ENCODE data around the gene C7orf57. TPM values are rescaled to one million over a fixed set of nuclear protein-coding genes. Genes with fewer than 3 reads are reported as not detected.
"Not testable (repeated sequence)": the region's sequence is repeated elsewhere in the genome, so short reads cannot be mapped to it uniquely, and the experiment has no call there.

C7orf57 gene
- 0.10 TPM for polyA plus RNA-seq (2013, experiment 1 of 2; ENCODE audit: insufficient read length)
- polyA plus RNA-seq (2013, experiment 2 of 2; ENCODE audit: insufficient read length), result 0.19 TPM

DNA sequence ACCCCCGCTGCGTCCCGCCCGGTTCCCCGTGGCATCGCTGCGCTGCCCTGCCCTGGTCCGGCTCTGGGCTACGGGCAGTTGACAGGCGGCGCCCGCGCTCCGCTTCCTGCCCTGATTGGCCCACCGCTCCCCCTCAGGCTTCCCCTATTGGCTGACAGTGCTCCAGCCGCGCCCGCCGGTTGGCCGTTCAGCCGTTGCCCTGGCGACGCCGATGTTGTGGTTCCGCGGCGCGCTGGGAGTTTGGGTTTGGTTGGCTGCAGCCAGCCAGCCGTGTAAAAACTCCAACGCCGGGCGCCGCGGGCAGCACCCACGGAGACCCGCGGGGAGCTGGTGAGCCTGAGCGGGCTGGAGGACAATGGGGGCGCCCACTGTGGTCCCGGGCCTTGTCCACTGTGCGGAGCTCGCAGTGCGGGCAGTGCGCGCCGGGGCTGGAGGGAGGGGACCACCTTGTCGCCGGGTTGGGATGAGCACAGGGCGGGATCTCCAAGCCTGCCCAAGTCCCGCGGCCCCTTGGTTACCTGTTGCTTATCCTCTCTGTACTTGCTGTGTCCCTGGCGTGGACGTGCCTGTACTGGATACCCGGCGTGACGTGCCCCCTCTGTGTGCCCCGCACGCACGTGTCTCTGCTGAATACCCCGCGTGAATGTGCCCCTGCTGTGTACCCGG lies at the start of gene C7orf57:
Gene C7orf57 (plus strand): TSS at position 243 of the 666 bp plus-strand sequence. CDS start 766 bp downstream, outside the sequence.
- peak; percentile 88 for DNase-seq

DNA sequence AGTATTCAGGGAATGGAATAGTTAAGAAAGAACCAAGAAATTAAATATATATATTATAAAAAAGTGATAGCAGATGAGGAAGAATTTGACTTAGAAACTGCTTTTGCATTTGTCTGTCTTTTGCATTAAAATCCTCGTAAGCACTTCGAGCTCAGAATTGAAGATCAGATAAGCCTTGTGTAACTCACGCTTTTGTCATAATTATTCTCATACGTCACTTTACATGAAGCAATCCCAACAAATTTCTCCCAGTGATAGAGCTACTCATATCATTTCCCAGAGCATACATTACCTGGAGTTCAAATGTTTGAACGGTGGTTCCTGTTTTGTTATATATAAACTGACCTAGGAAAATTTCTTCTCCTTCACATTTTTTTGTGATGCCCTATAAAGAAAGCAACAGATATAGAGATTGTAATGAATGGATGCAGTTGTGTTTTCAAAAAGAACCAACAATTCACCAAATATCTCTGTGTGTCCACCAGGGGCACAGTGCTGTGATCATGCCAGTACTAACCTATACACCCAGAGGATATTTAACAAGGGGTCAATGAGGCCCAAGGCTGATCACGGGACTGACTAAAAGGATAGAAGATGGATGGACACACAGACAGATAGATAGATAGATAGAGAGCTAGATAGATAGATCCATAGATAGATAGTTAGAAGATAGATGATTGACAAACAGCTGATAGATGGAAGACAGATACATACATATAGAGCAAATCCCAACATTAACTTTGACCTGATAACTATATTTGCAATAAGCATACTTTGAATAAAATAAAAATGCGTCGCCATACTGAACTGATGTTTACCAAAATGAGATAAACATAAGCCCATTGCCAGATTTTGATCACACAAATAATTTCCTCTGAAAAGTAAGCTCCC lies 46.6 kb upstream of the C7orf57 start:
- no peak for DNase-seq

DNA sequence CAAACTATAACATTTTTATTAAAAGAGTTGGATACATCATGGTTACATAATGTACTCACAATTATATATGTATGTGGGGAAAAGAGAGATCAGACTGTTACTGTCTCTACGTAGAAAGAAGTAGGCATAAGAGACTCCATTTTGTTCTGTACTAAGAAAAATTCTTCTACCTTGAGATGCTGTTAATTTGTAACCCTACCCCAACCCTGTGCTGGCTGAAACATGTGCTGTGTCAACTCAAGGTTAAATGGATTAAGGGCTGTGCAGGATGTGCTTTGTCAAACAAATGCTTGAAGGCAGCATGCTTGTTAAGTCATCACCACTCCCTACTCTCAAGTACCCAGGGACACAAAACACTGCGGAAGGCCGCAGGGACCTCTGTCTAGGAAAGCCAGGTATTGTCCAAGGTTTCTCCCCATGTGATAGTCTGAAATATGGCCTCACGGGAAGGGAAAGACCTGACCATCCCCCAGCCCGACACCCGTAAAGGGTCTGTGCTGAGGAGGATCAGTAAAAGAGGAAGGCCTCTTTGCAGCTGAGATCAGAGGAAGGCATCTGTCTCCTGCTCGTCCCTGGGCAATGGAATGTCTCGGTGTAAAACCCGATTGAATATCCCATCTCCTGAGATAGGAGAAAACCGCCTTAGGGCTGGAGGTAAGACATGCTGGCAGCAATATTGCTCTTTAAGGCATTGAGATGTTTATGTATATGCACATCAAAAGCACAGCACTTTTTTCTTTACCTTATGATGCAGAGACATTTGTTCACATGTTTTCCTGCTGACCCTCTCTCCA lies 45.5 kb upstream of the C7orf57 start:
- DNase-seq, result not testable (repeated sequence)

DNA sequence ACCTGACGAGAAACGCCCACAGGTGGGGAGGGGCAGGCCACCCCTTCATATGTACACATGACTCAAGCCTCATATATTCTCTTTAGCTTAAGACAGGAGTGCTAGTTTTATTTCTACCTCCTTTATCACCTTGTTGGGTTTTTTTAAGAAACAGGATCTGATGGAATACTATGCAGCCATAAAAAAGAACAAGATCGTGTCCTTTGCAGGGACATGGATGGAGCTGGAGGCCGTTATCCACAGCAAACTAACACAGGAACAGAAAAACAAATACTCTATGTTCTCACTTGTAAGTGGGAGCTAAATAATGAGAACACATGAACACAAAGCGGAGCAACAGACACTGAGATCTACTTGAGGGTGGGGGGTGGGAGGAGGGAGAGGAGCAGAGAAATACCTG lies 44.8 kb upstream of the C7orf57 start:
- no peak for DNase-seq

DNA sequence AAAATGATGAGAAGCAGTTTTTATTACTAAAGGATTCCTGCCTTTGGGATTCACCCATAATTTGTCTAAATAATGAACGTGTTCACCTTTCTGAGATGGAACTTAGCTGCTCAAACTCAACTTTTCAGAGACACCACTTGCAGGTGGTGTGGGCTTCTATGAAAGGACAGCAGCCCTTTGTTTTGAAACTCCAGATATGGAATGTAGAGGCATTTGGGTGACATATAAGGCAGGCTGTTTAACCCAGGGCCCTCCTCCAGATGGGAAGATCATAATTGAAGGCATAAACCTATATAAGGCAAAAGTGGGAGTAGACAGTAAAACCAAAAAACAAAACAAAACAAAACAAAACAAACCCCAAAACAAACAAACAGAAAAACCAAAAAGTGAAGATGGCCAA lies 44.1 kb upstream of the C7orf57 start:
- no peak for DNase-seq

DNA sequence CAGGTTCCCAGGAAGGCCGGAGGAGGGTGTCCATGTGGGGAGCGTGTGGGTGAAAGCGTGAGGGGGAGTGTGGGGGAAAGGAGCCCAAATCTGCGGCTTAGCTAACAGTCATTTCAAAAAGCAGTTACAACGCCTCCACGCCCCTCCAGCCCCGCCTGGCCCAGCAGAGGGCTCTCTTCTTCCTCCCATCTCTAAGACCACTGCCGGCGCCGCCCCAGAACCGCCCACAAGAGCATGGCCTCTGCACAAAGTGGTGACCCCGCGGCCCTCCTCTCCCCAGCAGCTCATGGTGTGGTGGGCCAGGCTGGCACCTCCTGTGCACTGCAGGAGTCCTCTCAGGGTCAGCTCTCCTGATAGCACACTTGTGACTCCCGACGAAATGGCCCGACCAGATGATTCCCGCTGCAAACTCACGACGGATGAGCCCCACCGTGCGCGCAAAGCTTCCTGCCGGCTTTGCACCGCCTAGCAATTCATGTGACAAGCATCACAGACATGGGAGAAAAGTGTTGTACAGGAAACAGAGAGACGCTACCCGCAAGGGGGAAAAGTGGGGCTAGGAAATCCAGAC lies 43.5 kb upstream of the C7orf57 start:
- peak; percentile 77 for DNase-seq

DNA sequence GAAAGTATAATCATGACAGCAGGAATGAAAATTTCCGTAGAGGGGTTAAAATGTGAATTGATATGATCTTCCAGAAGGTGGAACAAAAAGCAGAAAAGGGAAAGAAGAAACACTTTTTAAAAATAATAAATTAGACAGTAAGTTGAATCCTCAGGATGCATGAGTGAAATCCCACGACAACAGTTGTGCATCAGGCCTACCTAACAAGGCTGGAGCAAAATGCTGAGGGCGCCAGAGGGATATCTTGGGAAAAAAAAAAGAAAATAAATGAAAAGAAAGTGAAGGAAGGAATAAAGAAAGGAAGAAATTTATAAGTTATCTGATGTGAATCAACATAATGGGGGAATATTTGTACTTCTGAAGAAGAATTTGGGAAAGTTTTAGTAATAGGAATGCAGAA lies 42.9 kb upstream of the C7orf57 start:
- DNase-seq, result no peak

DNA sequence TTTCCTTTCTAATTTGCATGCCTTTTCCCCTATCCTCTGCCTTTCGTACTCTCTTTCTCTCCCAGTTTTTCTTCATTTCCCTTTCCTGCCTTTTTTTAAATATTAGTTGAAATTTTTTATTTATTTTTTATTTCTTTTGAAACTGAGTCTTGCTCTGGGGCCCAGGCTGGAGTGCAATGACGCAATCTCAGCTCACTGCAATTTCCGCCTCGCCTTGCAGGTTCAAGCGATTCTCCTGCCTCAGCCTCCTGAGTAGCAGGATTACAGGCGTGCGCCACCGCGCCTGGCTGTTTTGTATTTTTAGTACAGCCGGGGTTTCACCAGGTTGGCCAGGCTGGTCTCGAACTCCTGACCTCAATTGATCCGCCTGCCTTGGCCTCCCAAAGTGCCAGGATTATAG lies 35.9 kb upstream of the C7orf57 start:
- DNase-seq, result no peak

DNA sequence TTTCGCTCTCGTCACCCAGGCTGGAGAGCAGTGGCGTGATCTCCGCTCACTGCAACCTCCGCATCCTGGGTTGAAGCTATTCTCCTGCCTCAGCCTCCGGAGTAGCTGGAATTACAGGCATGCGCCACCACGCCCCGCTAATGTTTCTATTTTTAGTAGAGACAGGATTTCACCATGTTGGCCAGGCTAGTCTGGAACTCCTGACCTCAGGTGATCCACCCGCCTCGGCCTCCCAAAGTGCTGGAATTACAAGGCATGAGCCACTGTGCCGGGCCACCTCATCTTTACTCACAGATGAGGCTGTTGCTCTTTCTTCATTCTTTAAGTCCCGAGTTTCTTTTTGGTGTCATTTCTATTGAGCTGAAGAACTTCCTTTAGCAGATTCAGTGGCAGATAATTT lies 35.2 kb upstream of the C7orf57 start:
- not testable (repeated sequence) for DNase-seq

DNA sequence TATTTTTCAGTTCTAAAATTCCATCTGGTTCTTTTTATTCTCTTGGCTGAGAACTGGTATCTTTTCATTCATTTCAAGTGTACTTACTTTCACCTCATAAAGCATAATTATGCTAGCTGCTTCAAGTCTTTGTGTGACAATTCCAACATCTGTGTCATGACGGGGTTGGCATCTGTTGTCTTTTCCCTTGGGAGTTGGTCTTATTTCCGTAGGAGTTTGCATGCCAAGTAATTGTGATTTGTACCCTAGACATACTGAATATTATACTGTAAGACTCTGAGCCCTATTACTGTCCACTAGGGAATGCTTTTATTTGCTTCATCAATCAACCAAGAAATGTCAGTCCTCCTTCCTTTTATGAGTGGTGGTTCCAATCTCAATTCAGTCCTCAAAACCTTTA lies 31.3 kb upstream of the C7orf57 start:
- no peak for DNase-seq

DNA sequence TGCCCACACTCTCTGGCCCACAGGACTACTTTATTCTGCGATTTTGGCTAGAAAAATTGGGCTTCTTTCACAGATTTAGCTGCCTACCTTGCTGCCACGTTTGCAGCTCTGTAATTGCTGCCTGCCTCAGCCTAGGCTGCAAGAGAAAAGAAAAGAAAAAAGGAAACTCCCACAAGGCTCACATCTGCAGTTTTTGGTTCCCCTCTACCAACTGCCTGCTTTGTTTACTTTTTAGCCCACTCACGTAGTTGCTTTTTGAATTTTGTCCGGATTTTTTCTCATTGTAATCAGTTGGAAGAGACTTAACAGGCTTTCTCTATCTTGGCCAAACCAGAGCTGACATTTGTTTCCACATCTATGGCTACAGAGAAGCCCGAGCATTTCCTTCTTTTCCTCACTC lies 30.7 kb upstream of the C7orf57 start:
- no peak for DNase-seq

DNA sequence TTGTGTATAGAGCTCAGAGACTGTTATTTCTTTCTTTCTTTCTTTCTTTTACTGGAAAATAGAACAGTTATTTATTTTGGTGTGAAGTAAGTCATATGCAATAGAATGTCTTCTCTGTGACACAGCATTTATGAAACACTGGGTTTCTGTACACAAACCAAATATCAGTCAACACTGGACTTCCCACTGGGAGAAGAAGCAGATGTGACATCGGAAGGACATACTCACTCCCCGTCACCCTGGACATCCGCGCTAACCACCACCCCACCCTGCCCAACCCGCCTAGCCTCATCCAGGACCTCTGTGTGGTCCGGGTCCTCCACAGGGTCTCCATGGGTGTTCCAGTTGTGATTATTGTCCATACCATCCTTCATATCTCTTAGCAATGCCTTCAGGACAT lies 28.5 kb upstream of the C7orf57 start:
- DNase-seq, result no peak

DNA sequence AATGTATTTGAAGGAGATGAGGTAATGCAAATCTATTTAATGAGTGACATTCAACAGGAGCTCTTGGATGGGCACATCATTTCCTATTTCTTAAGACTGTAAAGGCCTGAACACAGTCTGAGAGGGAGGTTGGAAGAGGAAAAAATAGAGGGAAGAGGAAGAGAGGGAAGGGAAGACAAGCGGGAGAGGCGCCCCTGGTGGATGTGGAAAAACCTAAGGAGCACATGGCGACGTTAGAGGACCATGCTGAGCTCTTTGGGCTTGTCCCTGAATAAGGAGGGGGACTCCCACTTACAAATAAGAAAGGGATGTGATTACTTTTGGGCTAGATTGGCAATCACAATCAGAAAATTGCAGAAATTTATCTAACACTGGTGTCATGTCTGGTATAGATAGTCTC lies 26.1 kb upstream of the C7orf57 start:
- DNase-seq, result no peak

DNA sequence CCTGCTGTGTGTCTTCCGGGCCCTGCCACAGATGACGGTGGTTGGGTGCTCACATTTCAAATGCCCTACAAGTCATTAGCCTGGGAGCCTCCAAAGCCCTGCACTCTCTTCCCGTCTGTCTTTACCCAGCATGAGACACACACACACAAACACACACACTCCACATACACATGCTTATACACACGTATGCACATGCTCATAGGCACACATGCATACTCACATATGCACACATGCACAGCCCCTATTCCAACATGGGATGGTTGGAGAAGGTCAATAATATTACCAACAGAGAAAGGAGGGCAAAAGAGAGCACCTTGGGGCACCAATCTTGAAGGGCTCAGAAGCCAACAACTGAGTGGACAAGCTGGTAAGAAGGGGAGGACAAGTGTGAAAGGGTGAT lies 25.4 kb upstream of the C7orf57 start:
- DNase-seq, result no peak

DNA sequence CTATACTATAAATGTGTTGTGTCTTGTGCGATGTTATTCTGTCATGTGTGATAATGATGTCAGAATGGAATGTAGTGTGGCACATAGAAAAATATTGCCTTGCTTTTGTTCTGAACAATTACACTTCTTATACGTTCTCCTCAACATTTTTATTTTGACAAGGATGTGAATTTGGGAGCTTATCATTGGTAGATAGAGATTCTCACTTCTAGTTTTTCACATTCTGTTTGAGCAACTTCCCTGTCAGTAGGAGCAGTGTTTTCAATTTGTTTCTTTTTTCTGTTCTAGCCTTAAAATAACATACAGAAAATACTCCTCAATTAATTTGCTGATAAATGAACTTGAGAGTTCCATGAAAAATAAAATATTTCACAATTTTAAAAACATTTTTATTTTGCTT lies 24.0 kb upstream of the C7orf57 start:
- no peak for DNase-seq

DNA sequence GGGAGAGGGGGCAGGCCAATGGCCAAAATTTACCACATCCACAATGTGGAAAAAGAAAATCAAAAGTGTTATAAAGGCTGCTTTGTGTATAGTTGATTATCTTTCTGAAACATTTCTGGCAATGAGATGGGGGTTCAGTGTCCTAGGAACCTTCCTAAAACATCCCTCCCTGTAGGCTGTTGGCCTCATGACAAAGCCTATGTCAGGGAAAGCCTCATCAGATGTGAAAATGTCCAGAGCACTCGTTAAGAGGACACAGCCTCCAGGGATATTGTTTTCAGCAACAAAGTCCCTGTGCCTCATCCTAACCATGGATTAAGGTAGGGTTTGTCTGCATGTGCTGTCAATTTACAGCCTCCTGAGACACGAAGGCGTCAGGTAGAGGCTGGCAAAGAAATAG lies 23.4 kb upstream of the C7orf57 start:
- DNase-seq, result no peak

DNA sequence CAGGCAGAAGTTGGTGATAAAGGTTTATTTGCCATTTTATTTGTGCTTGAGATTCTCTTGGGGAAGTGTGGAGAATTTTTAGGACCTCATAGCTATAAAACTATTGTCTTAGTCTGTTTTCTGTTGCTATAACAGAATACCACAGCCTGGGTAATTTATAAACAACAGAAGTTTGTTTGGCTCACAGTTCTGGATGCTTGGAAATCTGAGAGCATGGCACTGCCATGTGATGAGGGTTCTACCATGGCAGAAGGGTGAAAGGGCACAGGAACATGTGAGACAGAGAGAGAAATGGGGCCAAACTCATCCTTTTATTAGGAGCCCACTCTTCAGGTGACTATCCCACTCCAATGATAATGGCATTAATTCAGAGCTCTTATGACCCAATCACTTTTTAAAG lies 18.7 kb upstream of the C7orf57 start:
- no peak for DNase-seq

DNA sequence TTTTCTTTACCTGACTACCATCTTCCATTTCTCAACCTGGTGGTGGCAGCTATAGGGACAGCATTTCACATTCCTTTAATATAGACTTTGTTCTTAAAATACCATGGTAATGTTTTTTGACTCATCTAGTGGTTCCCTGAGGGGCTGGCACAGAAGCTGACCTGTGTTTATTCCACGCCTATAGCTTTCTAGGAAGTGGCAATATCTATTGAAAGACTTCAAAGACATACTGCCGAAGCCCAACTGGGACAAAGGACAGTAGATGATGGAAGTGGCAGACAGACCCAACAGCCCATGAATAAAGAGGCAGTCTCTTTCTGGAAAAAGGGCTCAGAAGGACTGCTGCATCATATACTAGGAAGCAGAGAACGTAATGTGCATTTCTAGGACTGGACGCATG lies 17.7 kb upstream of the C7orf57 start:
- DNase-seq, result no peak

DNA sequence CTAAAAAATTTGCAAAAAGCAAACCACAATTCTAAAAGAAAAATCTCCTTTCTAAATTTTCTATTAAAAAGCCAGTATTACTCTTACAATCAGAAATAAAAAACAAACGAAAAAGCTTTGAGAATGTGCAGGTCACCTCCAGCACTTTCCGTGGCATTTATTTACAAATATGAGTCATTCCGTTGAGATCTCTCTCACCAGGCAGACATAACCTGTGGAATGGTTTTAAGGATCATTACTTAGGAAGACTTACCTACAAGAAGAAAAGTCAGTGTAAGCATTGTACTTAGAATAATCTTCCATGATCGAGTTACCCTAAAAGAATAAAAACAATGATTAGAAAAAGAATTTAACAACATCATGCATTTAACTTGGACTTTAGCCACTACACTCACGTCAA lies 9.7 kb upstream of the C7orf57 start:
- DNase-seq, result no peak

DNA sequence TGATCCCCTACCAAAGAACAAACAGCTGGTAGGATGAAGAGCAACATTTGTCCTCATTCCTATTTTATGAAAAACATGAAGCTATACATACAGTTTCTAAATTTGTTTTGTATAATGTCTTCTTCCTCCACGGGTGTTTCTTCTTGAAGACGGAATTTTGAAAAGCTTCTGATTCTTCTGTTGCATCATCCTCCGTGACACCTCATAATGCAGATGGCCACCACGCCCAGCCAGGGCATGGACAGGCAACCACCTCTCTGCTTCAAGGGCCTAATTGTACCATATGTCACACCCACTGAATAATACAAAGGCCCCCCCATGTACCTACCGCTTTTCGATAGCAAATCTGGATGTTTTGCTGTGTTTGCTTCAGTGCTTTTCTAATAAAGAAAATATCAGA lies 6.4 kb upstream of the C7orf57 start, which contains the start of gene SUN3:
Gene SUN3 (minus strand): TSS at position 170 of the 400 bp plus-strand sequence. CDS start 169 bp downstream, at position 1.
- DNase-seq, result no peak

DNA sequence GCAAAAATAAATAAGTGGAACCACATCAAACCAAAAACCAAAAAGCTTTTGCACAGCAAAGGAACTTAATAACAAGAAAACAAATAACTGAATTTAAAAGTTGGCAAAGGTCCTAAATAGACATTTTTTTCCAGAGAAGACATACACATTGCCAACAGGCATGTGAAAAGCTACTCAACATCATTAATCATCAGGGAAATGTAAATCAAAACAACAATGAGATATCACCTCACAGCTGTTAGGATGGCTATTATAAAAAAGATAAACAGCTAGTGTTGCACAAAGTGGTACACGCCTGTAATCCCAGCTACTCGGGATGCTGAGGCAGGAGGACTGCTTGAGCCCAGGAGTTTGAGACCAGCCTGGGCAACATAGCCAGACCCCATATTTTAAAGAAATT lies 4.2 kb upstream of the C7orf57 start:
- DNase-seq, result no peak

DNA sequence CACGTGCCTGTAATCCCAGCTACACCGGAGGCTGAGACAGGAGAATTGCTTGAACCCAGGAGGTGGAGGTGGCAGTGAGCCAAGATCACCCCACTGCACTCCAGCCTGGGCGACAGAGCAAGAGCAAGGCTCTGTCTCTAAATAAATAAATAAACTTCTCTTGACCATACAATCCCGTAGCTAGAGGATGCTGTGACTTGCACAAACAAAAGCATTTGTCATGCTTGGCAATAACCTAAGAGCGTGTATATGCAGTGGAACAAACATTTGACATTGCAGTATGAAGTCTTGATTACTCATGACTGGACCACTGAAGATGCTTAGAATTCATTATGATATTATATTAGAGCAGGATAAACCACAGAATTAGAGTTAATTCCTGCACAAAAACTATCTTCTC lies 1.4 kb upstream of the C7orf57 start:
- no peak for DNase-seq
